ENCODE results near the gene FAM120AOS.

FAM120AOS gene

DNA sequence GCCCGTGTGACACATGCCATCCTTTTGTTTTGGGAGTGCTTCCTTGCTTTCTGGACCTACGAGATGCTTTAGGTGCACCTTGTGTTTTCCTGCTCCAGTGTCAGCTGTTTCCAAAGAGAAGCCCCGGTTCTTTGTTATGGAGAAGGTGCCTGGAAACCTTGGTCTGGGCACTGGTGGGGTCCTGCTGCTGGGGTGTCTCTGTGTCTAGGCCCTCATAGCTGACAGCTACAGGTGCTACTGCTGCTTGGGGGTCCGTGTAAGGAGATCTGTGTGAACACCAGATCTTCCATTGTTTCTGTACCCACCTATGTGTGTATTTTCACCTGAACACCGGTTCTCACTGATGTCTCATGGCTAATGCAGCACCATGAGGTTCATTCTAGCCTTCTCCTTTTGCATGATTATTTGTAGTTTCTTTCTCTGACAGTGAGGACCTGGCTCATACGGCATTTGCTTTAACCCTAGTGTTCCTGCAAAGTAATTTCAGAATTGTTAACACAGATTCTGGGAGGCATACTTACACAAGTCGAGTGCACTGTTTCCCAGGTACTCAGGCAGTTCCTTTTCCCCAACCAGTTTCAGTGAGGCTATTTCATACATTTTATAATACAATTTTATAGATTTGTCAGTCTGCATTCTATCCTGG lies 13.2 kb upstream of the FAM120AOS start:
- no peaks in the 10 kb centered on the region for H3K27me3 ChIP-seq (ENCODE audit: insufficient read depth, low read length, poor library complexity)
- no peak overlapping the region for H4K8ac ChIP-seq (ENCODE audit: low read depth, low read length)
- H3K18ac ChIP-seq (ENCODE audit: low read length), result no peak overlapping the region
- H3K27ac ChIP-seq (ENCODE audit: low read depth, low read length), result no peak overlapping the region
- no peak overlapping the region for H3K9ac ChIP-seq (ENCODE audit: low read length)
- H3K79me1 ChIP-seq (ENCODE audit: low read length), result peaks cover 13% of the 10 kb centered on the region
- WGBS (ENCODE audit: extremely low coverage, insufficient coverage, low lambda C conversion rate), result no CpG with 5 or more reads among the region's 7 CpGs
- no peak for DNase-seq
- no peak overlapping the region for H2BK15ac ChIP-seq (replicated peaks; ENCODE audit: low read depth)
- peak overlapping the region; percentile 32 for H3K23ac ChIP-seq (ENCODE audit: low read length)
- peaks cover 19% of the 10 kb centered on the region for H3K4me1 ChIP-seq (ENCODE audit: control insufficient read depth, low read depth, low read length)
- H2AK5ac ChIP-seq (ENCODE audit: low read length), result no peak overlapping the region
- H3K56ac ChIP-seq (ENCODE audit: low read length), result no peak overlapping the region
- no peak overlapping the region for H4K5ac ChIP-seq (ENCODE audit: low read length)
- H2BK120ac ChIP-seq (ENCODE audit: low read depth, low read length), result no peak overlapping the region
- peak overlapping the region; percentile 20 for H2BK5ac ChIP-seq (ENCODE audit: low read length)
- peaks cover 82% of the 10 kb centered on the region for H3K79me2 ChIP-seq (ENCODE audit: control insufficient read depth, insufficient read depth, low read length)
- no peak overlapping the region for H3K4ac ChIP-seq (ENCODE audit: low read depth, low read length)
- H3K4me3 ChIP-seq (ENCODE audit: low read length), result no peak overlapping the region
- no peak overlapping the region for H3K4me2 ChIP-seq (ENCODE audit: low read length)
- no peaks in the 10 kb centered on the region for H3K36me3 ChIP-seq (ENCODE audit: control insufficient read depth, insufficient read depth, low read length)

GRCh38 chr9:93465855-93466254 lies 12.5 kb upstream of the FAM120AOS start:
- no peak overlapping the region for H3K18ac ChIP-seq (ENCODE audit: low read length)

GRCh38 chr9:93464876-93465275 lies 11.5 kb upstream of the FAM120AOS start:
- H2BK5ac ChIP-seq (ENCODE audit: low read length), result no peak overlapping the region
- H4K5ac ChIP-seq (ENCODE audit: low read length), result no peak overlapping the region
- peak; percentile 70 for DNase-seq
- no peak overlapping the region for H3K23ac ChIP-seq (ENCODE audit: low read length)
- no CpG with 5 or more reads among the region's 2 CpGs for WGBS (ENCODE audit: extremely low coverage, insufficient coverage, low lambda C conversion rate)
- no peak overlapping the region for H2AK5ac ChIP-seq (ENCODE audit: low read length)
- no peak overlapping the region for H3K56ac ChIP-seq (ENCODE audit: low read length)
- H3K4me1 ChIP-seq (ENCODE audit: control insufficient read depth, low read depth, low read length), result peaks cover 22% of the 10 kb centered on the region
- no peak overlapping the region for H3K4me2 ChIP-seq (ENCODE audit: low read length)
- no peak overlapping the region for H2BK15ac ChIP-seq (replicated peaks; ENCODE audit: low read depth)
- no peak overlapping the region for H3K4ac ChIP-seq (ENCODE audit: low read depth, low read length)
- H2BK120ac ChIP-seq (ENCODE audit: low read depth, low read length), result no peak overlapping the region
- no peak overlapping the region for H3K4me3 ChIP-seq (ENCODE audit: low read length)
- no peak overlapping the region for H3K9ac ChIP-seq (ENCODE audit: low read length)
- H3K18ac ChIP-seq (ENCODE audit: low read length), result no peak overlapping the region
- no peak overlapping the region for H3K27ac ChIP-seq (ENCODE audit: low read depth, low read length)
- H3K36me3 ChIP-seq (ENCODE audit: control insufficient read depth, insufficient read depth, low read length), result no peaks in the 10 kb centered on the region
- peaks cover 15% of the 10 kb centered on the region for H3K79me1 ChIP-seq (ENCODE audit: low read length)
- H4K8ac ChIP-seq (ENCODE audit: low read depth, low read length), result no peak overlapping the region
- peaks cover 76% of the 10 kb centered on the region for H3K79me2 ChIP-seq (ENCODE audit: control insufficient read depth, insufficient read depth, low read length)
- no peaks in the 10 kb centered on the region for H3K27me3 ChIP-seq (ENCODE audit: insufficient read depth, low read length, poor library complexity)

More at GRCh38 chr9:93465855-93466254, 12.5 kb upstream of the FAM120AOS start:
- Histone ChIP-seq H2BK120ac (ENCODE audit: low read depth, low read length) (no peak overlapping the region), H4K8ac (ENCODE audit: low read depth, low read length) (no peak overlapping the region), H3K4ac (ENCODE audit: low read depth, low read length) (no peak overlapping the region), H3K23ac (ENCODE audit: low read length) (no peak overlapping the region), H3K79me2 (ENCODE audit: control insufficient read depth, insufficient read depth, low read length) (peaks cover 81% of the 10 kb centered on the region), H3K79me1 (ENCODE audit: low read length) (peaks cover 13% of the 10 kb centered on the region), H3K4me2 (ENCODE audit: low read length) (no peak overlapping the region), H2BK5ac (ENCODE audit: low read length) (no peak overlapping the region), H3K4me1 (ENCODE audit: control insufficient read depth, low read depth, low read length) (peaks cover 19% of the 10 kb centered on the region), H3K27me3 (ENCODE audit: insufficient read depth, low read length, poor library complexity) (no peaks in the 10 kb centered on the region), H2BK15ac (replicated peaks; ENCODE audit: low read depth) (no peak overlapping the region), H3K56ac (ENCODE audit: low read length) (no peak overlapping the region), H3K36me3 (ENCODE audit: control insufficient read depth, insufficient read depth, low read length) (no peaks in the 10 kb centered on the region), H2AK5ac (ENCODE audit: low read length) (no peak overlapping the region), H3K9ac (ENCODE audit: low read length) (no peak overlapping the region), H4K5ac (ENCODE audit: low read length) (no peak overlapping the region), H3K27ac (ENCODE audit: low read depth, low read length) (no peak overlapping the region), H3K4me3 (ENCODE audit: low read length) (no peak overlapping the region)
- no CpG with 5 or more reads among the region's 6 CpGs for WGBS (ENCODE audit: extremely low coverage, insufficient coverage, low lambda C conversion rate)
- DNase-seq, result no peak

DNA sequence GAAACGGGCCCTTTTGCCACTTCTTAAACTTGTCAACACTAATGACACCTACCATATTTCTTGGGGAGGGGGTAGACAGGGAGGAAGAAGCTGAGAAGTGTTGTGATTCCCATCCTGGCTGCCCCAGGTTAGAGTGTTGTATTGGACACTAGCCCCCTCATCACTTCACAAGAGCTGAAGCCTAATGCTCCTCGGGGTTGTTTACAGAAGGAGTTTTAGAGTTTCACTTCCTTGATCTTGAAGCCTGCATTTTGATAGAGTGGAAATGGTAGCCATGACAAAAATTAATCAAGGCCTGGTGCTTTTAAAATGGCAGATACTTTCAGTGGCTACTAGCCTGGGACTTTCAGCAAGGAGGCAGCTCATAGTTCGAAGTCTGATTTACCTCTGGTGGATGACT lies 11.0 kb upstream of the FAM120AOS start:
- Histone ChIP-seq H3K79me2 (ENCODE audit: control insufficient read depth, insufficient read depth, low read length) (peaks cover 77% of the 10 kb centered on the region), H2BK120ac (ENCODE audit: low read depth, low read length) (peak overlapping the region; percentile 94), H3K4me1 (ENCODE audit: control insufficient read depth, low read depth, low read length) (peaks cover 22% of the 10 kb centered on the region), H2AK5ac (ENCODE audit: low read length) (no peak overlapping the region), H3K4ac (ENCODE audit: low read depth, low read length) (no peak overlapping the region), H2BK5ac (ENCODE audit: low read length) (no peak overlapping the region), H3K9ac (ENCODE audit: low read length) (no peak overlapping the region), H2BK15ac (replicated peaks; ENCODE audit: low read depth) (no peak overlapping the region), H3K4me2 (ENCODE audit: low read length) (no peak overlapping the region), H4K5ac (ENCODE audit: low read length) (no peak overlapping the region), H3K79me1 (ENCODE audit: low read length) (peaks cover 17% of the 10 kb centered on the region), H3K27me3 (ENCODE audit: insufficient read depth, low read length, poor library complexity) (no peaks in the 10 kb centered on the region), H3K56ac (ENCODE audit: low read length) (no peak overlapping the region), H4K8ac (ENCODE audit: low read depth, low read length) (peak overlapping the region; percentile 65), H3K18ac (ENCODE audit: low read length) (peak overlapping the region; percentile 64), H3K36me3 (ENCODE audit: control insufficient read depth, insufficient read depth, low read length) (no peaks in the 10 kb centered on the region), H3K4me3 (ENCODE audit: low read length) (no peak overlapping the region), H3K23ac (ENCODE audit: low read length) (no peak overlapping the region), H3K27ac (ENCODE audit: low read depth, low read length) (no peak overlapping the region)
- WGBS (ENCODE audit: extremely low coverage, insufficient coverage, low lambda C conversion rate), result no CpG with 5 or more reads among the region's 3 CpGs
- DNase-seq, result no peak

DNA sequence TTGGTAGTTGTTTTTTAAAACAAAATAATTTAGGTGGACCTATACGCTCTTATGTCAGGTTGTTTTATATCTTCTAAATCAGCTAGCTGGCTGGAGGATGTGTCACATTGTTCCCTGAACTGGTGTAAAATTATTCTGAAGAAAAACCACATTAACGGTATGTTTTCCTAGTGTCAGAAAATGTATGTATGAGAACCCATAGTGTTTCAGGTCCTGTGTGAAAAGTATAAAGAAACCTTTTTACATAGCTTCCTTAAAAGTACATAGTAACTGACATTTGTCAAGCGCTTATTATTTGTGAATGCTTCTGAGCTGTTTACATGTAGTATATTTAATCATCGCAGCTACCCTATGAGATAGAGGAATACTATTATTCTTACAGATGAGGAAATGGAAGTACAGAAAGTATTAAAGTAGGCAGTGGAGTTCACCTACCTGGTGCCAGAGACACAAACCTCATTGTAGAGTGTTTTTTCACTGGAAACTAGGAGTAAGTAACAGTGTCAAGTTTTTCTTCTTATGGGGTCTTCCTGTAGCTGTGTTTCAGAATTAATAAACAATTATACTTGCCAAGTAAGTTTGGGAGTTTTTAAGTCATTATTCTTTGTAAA lies 10.4 kb upstream of the FAM120AOS start:
- no peak overlapping the region for H4K8ac ChIP-seq (ENCODE audit: low read depth, low read length)
- no peak overlapping the region for H3K9ac ChIP-seq (ENCODE audit: low read length)
- no peak overlapping the region for H2BK15ac ChIP-seq (replicated peaks; ENCODE audit: low read depth)
- no peak overlapping the region for H3K27ac ChIP-seq (ENCODE audit: low read depth, low read length)
- H2AK5ac ChIP-seq (ENCODE audit: low read length), result no peak overlapping the region
- no peak overlapping the region for H3K4ac ChIP-seq (ENCODE audit: low read depth, low read length)
- no peak overlapping the region for H2BK5ac ChIP-seq (ENCODE audit: low read length)
- H3K23ac ChIP-seq (ENCODE audit: low read length), result no peak overlapping the region
- no CpG with 5 or more reads among the region's 4 CpGs for WGBS (ENCODE audit: extremely low coverage, insufficient coverage, low lambda C conversion rate)
- no peak overlapping the region for H3K4me3 ChIP-seq (ENCODE audit: low read length)
- H3K79me1 ChIP-seq (ENCODE audit: low read length), result peaks cover 17% of the 10 kb centered on the region
- DNase-seq, result no peak
- H3K4me2 ChIP-seq (ENCODE audit: low read length), result no peak overlapping the region
- no peaks in the 10 kb centered on the region for H3K36me3 ChIP-seq (ENCODE audit: control insufficient read depth, insufficient read depth, low read length)
- peaks cover 78% of the 10 kb centered on the region for H3K79me2 ChIP-seq (ENCODE audit: control insufficient read depth, insufficient read depth, low read length)
- no peak overlapping the region for H3K56ac ChIP-seq (ENCODE audit: low read length)
- no peak overlapping the region for H4K5ac ChIP-seq (ENCODE audit: low read length)
- no peak overlapping the region for H2BK120ac ChIP-seq (ENCODE audit: low read depth, low read length)
- H3K27me3 ChIP-seq (ENCODE audit: insufficient read depth, low read length, poor library complexity), result no peaks in the 10 kb centered on the region
- H3K18ac ChIP-seq (ENCODE audit: low read length), result no peak overlapping the region
- peaks cover 17% of the 10 kb centered on the region for H3K4me1 ChIP-seq (ENCODE audit: control insufficient read depth, low read depth, low read length)

Data from mesendoderm (in vitro differentiated cells).